Liver (tissue), 9 donors: ENCODE measurements around the gene ITIH1. TPM values are rescaled to one million over a fixed set of nuclear protein-coding genes. Genes with fewer than 3 reads are reported as not detected.

Experiments used
- DNase-seq: peaks from one replicate; pipeline ENCODE4 v3.0.0-alpha.2; 2017; ENCODE audit warnings: low spot score
- H3K27ac ChIP-seq, 2 donors: one replicate each; pipeline ENCODE4 v1.7.0; 2013; ENCODE audit warnings: inconsistent platforms in 2 of 2, low read length in 2 of 2, control low read depth in 1 of 2, low read depth in 1 of 2, mild to moderate bottlenecking in 1 of 2
- H3K27me3 ChIP-seq, 4 donors: one replicate each; pipeline versions ENCODE4 v1.6.1 to v1.7.0; 2013; ENCODE audit warnings: low read length in 3 of 4, inconsistent platforms in 1 of 4, mild to moderate bottlenecking in 1 of 4, moderate library complexity in 1 of 4; ENCODE audit not compliant: control insufficient read depth in 4 of 4, insufficient read depth in 4 of 4
- H3K36me3 ChIP-seq, 4 donors: one replicate each; pipeline versions ENCODE4 v1.6.1 to v1.7.0; 2013; ENCODE audit warnings: low read length in 3 of 4, mild to moderate bottlenecking in 3 of 4, low read depth in 1 of 4, moderate library complexity in 1 of 4; ENCODE audit not compliant: control insufficient read depth in 4 of 4, insufficient read depth in 3 of 4
- H3K4me1 ChIP-seq, 4 donors: one replicate each; pipeline versions ENCODE4 v1.6.1 to v1.7.0; 2013; ENCODE audit warnings: low read length in 3 of 4, mild to moderate bottlenecking in 3 of 4, moderate library complexity in 1 of 4; ENCODE audit not compliant: control insufficient read depth in 4 of 4, insufficient read depth in 4 of 4
- H3K4me3 ChIP-seq, 3 donors: one replicate each; pipeline versions ENCODE4 v1.6.1 to v1.7.0; 2013; ENCODE audit warnings: low read length in 3 of 3, control low read depth in 1 of 3, low read depth in 1 of 3, mild to moderate bottlenecking in 1 of 3
- H3K9ac ChIP-seq, 2 donors: one replicate each; pipeline ENCODE4 v1.7.0; 2013; ENCODE audit warnings: low read length in 2 of 2, mild to moderate bottlenecking in 2 of 2, moderate library complexity in 2 of 2, control low read depth in 1 of 2, low read depth in 1 of 2
- H3K9me3 ChIP-seq, 4 donors: one replicate each; pipeline versions ENCODE4 v1.6.1 to v1.7.0; 2013; ENCODE audit warnings: low read length in 3 of 4; ENCODE audit not compliant: control insufficient read depth in 4 of 4
- ATF3 ChIP-seq: IDR thresholded peaks from 2 replicates; pipeline ENCODE4 v1.6.1; 2016; ENCODE audit warnings: antibody characterized with exemption
- CTCF ChIP-seq: fragments of 150-350 bp; IDR thresholded peaks from 2 replicates; pipeline ENCODE4 v1.5.1; 2017; ENCODE audit warnings: improper control_type of control experiment, low read depth, low read length; ENCODE audit not compliant: missing input control
- EGR1 ChIP-seq, 2 donors: IDR thresholded peaks; 2 replicates each; pipeline ENCODE4 v1.6.1; 2016 to 2018; ENCODE audit warnings: antibody characterized with exemption in 2 of 2, low read depth in 2 of 2
- FOXA2 ChIP-seq: IDR thresholded peaks from 2 replicates; pipeline ENCODE4 v1.6.1; 2016; ENCODE audit warnings: antibody characterized with exemption
- GABPA ChIP-seq, 2 donors: IDR thresholded peaks in 1 of 2; conservative IDR thresholded peaks in 1 of 2; 2 replicates each; pipeline ENCODE4 v1.6.1; 2016; ENCODE audit warnings: antibody characterized with exemption in 2 of 2, mild to moderate bottlenecking in 1 of 2, moderate library complexity in 1 of 2
- HNF4A ChIP-seq, 2 donors: conservative IDR thresholded peaks; 2 replicates each; pipeline ENCODE4 v1.6.1; 2016; ENCODE audit warnings: antibody characterized with exemption in 2 of 2, mild to moderate bottlenecking in 2 of 2
- HNF4G ChIP-seq: IDR thresholded peaks from 2 replicates; pipeline ENCODE4 v1.6.1; 2016; ENCODE audit warnings: antibody characterized with exemption
- JUND ChIP-seq, 2 donors: IDR thresholded peaks; 2 replicates each; pipeline ENCODE4 v1.6.1; 2016; ENCODE audit warnings: antibody characterized with exemption in 2 of 2
- MAX ChIP-seq: IDR thresholded peaks from 2 replicates; pipeline ENCODE4 v1.6.1; 2016; ENCODE audit warnings: antibody characterized with exemption
- NR2F2 ChIP-seq: IDR thresholded peaks from 2 replicates; pipeline ENCODE4 v1.6.1; 2016; ENCODE audit warnings: antibody characterized with exemption
- RAD21 ChIP-seq, 2 donors: IDR thresholded peaks; 2 replicates each; pipeline ENCODE4 v1.6.1; 2016; ENCODE audit warnings: antibody characterized with exemption in 2 of 2, mild to moderate bottlenecking in 2 of 2
- REST ChIP-seq: IDR thresholded peaks from 2 replicates; pipeline ENCODE4 v1.6.1; 2016; ENCODE audit warnings: antibody characterized with exemption, mild to moderate bottlenecking
- RXRA ChIP-seq, 2 donors: IDR thresholded peaks; 2 replicates each; pipeline ENCODE4 v1.6.1; 2017 to 2018; ENCODE audit warnings: antibody characterized with exemption in 2 of 2, mild to moderate bottlenecking in 1 of 2
- SP1 ChIP-seq: IDR thresholded peaks from 2 replicates; pipeline ENCODE4 v1.6.1; 2018; ENCODE audit warnings: antibody characterized with exemption, mild to moderate bottlenecking
- TAF1 ChIP-seq: conservative IDR thresholded peaks from 2 replicates; pipeline ENCODE4 v1.6.1; 2016; ENCODE audit warnings: antibody characterized with exemption, mild to moderate bottlenecking
- ZBTB33 ChIP-seq: IDR thresholded peaks from 2 replicates; pipeline ENCODE4 v1.6.1; 2016; ENCODE audit warnings: antibody characterized with exemption
- WGBS: extraction: QIAGEN DNeasy Blood & Tissue Kit; methylation state at CpG from one replicate; pipeline ENCODE4 v1.1.7; 2013; 5-methylcytosine and 5-hydroxymethylcytosine counted together
- polyA plus RNA-seq, 2 donors: library from polyadenylated mRNA; stranded (reverse) in 1 of 2; unstranded in 1 of 2; fragments of 200-250 nt in 1 of 2; fragments of >200 nt in 1 of 2; fragmentation: Nextera tagmentation in 1 of 2; extraction: Ambion mirVana in 1 of 2; gene quantifications; one replicate each; pipeline versions ENCODE4 v1.2.1 to v1.2.3, GENCODE V29; 2013 to 2015
- total RNA-seq, 2 donors: library from RNA; depleted of rRNA; stranded (reverse); fragments of >200 nt; gene quantifications; one replicate each; pipeline ENCODE4 v1.2.3, GENCODE V29; 2014
- donor health status: healthy.
- donor health status: healthy.
- donor health status: healthy.
- donor health status: healthy.
- donor health status: healthy.

The ITIH1 gene
- total and polyA plus RNA-seq, 4 donors = 1,022 to 1,400 (median 1,242) TPM

- TF ChIP-seq NR2F2 (no peak), REST (no peak), MAX (no peak), CTCF (peak; percentile 41), RAD21 (IDR thresholded peaks at IDR 0.05) (peak; percentile 51 to 73), SP1 (no peak), TAF1 (no peak), GABPA (IDR thresholded peaks at IDR 0.05 in 1 of 2, conservative IDR thresholded peaks at IDR 0.05 in 1 of 2) (no peak), RXRA (IDR thresholded peaks at IDR 0.05) (no peak)
- WGBS = 69% methylated on average over 14 of the region's 14 CpGs
- no peak overlapping the region for H3K9ac ChIP-seq
- peaks cover 21 to 53% (median 44%) of the 10 kb centered on the region in 4 donors for H3K4me1 ChIP-seq
- no peak overlapping the region for H3K4me3 ChIP-seq
- no peaks in the 10 kb centered on the region for H3K9me3 ChIP-seq
- peak overlapping the region in 1 of 2 donors; percentile 29 for H3K27ac ChIP-seq
- no peaks in the 10 kb centered on the region for H3K27me3 ChIP-seq
- H3K36me3 ChIP-seq = peaks cover 20 to 68% (median 57%) of the 10 kb centered on the region in 4 donors
- no peak for DNase-seq
Measured at GRCh38 chr3:52798978-52799476, 21.6 kb downstream of the ITIH1 start.

- Histone ChIP-seq H3K27me3 (no peaks in the 10 kb centered on the region), H3K4me1 (peaks cover 21 to 51% (median 44%) of the 10 kb centered on the region in 4 donors), H3K9ac (no peak overlapping the region), H3K9me3 (no peaks in the 10 kb centered on the region), H3K36me3 (peaks cover 23 to 79% (median 68%) of the 10 kb centered on the region in 4 donors), H3K27ac (peak overlapping the region; percentile 36 to 50), H3K4me3 (no peak overlapping the region)
- no peak for DNase-seq
- 75% methylated on average over 7 of the region's 7 CpGs for WGBS
- TF ChIP-seq EGR1 (IDR thresholded peaks at IDR 0.05; ENCODE audit: low read depth in 2 of 2) (peak in 1 of 2 donors; percentile 15), GABPA (IDR thresholded peaks at IDR 0.05 in 1 of 2, conservative IDR thresholded peaks at IDR 0.05 in 1 of 2) (no peak), FOXA2 (no peak), RXRA (IDR thresholded peaks at IDR 0.05) (peak; percentile 55 to 74), MAX (peak; percentile 97), RAD21 (IDR thresholded peaks at IDR 0.05) (no peak), HNF4A (conservative IDR thresholded peaks at IDR 0.05) (peak; percentile 8 to 35), TAF1 (no peak), REST (no peak), NR2F2 (no peak), ATF3 (no peak), SP1 (no peak), JUND (IDR thresholded peaks at IDR 0.05) (no peak), CTCF (no peak), HNF4G (no peak), ZBTB33 (no peak)
Measured at GRCh38 chr3:52800079-52800478, 22.7 kb downstream of the ITIH1 start.
